Measurements from ENCODE around the gene AOAH. TPM values are rescaled to one million over a fixed set of nuclear protein-coding genes. Genes with fewer than 3 reads are reported as not detected.
"Not testable (repeated sequence)": the region's sequence is repeated elsewhere in the genome, so short reads cannot be mapped to it uniquely, and the experiment has no call there.

Gene AOAH
- total RNA-seq, 1 experiment from 2014 or later, result not detected

DNA sequence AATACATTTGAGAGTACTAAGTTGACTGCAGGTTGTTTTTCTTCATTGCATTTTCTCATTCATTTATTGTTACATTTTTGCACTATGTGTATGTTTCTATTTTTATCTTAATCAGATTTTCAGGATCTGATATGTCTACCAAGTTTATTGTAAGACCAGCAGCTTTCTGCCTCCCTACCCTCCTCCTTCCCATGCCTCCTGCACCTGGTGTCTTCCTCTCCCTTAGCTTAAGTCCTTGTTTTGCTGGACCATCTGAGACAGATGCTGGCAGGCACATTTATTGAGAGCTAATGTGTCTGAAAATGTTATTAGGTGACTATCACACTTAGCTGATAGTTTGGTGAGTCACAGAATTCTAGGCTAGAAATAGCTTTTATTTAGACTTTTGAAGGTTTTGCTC is 255.1 kb downstream of the AOAH start:
- CTCF ChIA-PET, result no interaction called here
- POLR2A ChIA-PET, result no interaction called here
- TF ChIP-seq, protein P1, sequence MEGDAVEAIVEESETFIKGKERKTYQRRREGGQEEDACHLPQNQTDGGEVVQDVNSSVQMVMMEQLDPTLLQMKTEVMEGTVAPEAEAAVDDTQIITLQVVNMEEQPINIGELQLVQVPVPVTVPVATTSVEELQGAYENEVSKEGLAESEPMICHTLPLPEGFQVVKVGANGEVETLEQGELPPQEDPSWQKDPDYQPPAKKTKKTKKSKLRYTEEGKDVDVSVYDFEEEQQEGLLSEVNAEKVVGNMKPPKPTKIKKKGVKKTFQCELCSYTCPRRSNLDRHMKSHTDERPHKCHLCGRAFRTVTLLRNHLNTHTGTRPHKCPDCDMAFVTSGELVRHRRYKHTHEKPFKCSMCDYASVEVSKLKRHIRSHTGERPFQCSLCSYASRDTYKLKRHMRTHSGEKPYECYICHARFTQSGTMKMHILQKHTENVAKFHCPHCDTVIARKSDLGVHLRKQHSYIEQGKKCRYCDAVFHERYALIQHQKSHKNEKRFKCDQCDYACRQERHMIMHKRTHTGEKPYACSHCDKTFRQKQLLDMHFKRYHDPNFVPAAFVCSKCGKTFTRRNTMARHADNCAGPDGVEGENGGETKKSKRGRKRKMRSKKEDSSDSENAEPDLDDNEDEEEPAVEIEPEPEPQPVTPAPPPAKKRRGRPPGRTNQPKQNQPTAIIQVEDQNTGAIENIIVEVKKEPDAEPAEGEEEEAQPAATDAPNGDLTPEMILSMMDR (IDR thresholded peaks at IDR 0.05; ENCODE audit: insufficient read depth in 1 of 2, low read depth in 1 of 2, low read length in 1 of 2, severe bottlenecking in 1 of 2, unreplicated experiment in 1 of 2), result no peak
- no peak overlapping the region for H3K27ac Mint-ChIP-seq (ENCODE audit: unreplicated experiment)
- no TSS peak for BruUV-seq (replicated peaks)
- no peak overlapping the region for H3K4me3 Mint-ChIP-seq (ENCODE audit: unreplicated experiment)
- Histone ChIP-seq H3K27me3 (replicated peaks; ENCODE audit: control insufficient read depth, insufficient read depth, low read length) (no peaks in the 10 kb centered on the region), H3K9me3 (0 out of 2 replicates have a peak, but pooled peaks cover 4% of the 10 kb centered on the region), H3K4me3 (ENCODE audit: low read depth, low read length) (no peak overlapping the region), H3K4me1 (no peaks in the 10 kb centered on the region), H3K36me3 (ENCODE audit: control insufficient read depth, insufficient read depth, low read length) (no peaks in the 10 kb centered on the region)
- H3K36me3 Mint-ChIP-seq (ENCODE audit: insufficient read depth, unreplicated experiment), result no peaks in the 10 kb centered on the region
- H3K27me3 Mint-ChIP-seq (ENCODE audit: insufficient read depth, unreplicated experiment), result no peaks in the 10 kb centered on the region
- H3K9me3 Mint-ChIP-seq (ENCODE audit: unreplicated experiment), result no peaks in the 10 kb centered on the region
- intact Hi-C loops (cut with micrococcal nuclease; ENCODE audit: unreplicated experiment), result no loop called here
- no peaks in the 10 kb centered on the region for H3K4me1 Mint-ChIP-seq (ENCODE audit: low read depth, unreplicated experiment)
- no peak for DNase-seq

DNA sequence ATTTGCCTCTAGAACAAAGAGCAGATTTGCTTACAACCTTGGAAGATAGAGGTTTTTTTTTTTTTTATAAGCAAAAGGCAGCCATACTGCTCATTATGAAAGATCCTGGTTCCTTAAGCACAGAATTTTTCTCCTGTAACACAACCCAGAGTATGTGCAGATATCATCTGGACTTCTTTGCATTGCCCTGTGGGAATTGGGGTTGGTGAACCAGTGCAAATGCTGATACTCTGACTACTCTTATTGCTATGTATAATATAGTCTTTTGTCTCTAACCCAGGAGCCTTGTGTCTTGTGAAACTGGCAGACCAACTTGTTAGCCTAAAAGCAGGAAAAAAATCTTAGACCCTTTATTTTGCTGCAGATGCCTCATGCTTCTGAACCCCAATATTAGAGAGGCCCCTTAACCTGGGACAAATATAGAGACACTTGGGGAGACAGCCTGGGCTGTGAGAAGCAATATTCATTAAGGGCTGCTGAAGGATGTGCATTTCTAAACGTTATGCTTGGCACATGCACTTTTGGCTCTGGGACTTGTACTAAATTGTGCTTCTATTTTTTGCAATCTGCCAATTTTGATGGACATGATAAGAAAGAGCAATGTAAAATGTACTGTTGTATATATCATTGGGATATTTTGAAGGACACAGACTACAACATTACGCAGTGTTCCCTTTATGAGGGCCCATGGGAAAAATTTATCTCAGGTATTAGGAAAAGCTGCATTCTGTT is 255.8 kb downstream of the AOAH start:
- no TSS peak for BruUV-seq (replicated peaks)
- H3K27ac Mint-ChIP-seq (ENCODE audit: unreplicated experiment), result no peak overlapping the region
- H3K9me3 Mint-ChIP-seq (ENCODE audit: unreplicated experiment), result no peaks in the 10 kb centered on the region
- Histone ChIP-seq H3K27me3 (replicated peaks; ENCODE audit: control insufficient read depth, insufficient read depth, low read length) (no peaks in the 10 kb centered on the region), H3K4me3 (ENCODE audit: low read depth, low read length) (no peak overlapping the region), H3K9me3 (0 out of 2 replicates have a peak, but pooled peaks cover 4% of the 10 kb centered on the region), H3K36me3 (ENCODE audit: control insufficient read depth, insufficient read depth, low read length) (no peaks in the 10 kb centered on the region), H3K4me1 (no peaks in the 10 kb centered on the region)
- H3K27me3 Mint-ChIP-seq (ENCODE audit: insufficient read depth, unreplicated experiment), result no peaks in the 10 kb centered on the region
- CTCF ChIA-PET, result no interaction called here
- intact Hi-C loops (cut with micrococcal nuclease; ENCODE audit: unreplicated experiment), result no loop called here
- no peaks in the 10 kb centered on the region for H3K36me3 Mint-ChIP-seq (ENCODE audit: insufficient read depth, unreplicated experiment)
- H3K4me3 Mint-ChIP-seq (ENCODE audit: unreplicated experiment), result no peak overlapping the region
- POLR2A ChIA-PET, result no interaction called here
- H3K4me1 Mint-ChIP-seq (ENCODE audit: low read depth, unreplicated experiment), result no peaks in the 10 kb centered on the region
- TF ChIP-seq, protein P1 (IDR thresholded peaks at IDR 0.05; ENCODE audit: insufficient read depth in 1 of 2, low read depth in 1 of 2, low read length in 1 of 2, severe bottlenecking in 1 of 2, unreplicated experiment in 1 of 2), result no peak
- no peak for DNase-seq

DNA sequence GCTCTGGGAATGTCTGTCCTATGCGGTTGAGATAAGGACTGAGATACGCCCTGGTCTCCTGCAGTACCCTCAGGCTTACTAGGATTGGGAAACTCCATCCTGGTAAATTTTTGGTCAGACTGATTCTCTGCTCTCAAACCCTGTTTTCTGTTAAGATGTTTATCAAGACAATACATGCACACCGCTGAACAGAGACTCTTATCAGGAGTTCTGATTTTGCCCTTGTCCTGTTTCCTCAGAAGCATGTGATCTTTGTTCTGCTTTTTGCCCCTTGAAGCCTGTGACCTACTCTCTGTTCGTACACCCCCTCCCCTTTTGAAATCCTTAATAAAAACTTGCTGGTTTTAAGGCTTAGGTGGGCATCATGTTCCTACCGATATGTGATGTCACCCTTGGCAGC is 258.3 kb downstream of the AOAH start:
- H3K4me3 ChIP-seq (ENCODE audit: low read depth, low read length); H3K36me3 Mint-ChIP-seq (ENCODE audit: insufficient read depth, unreplicated experiment); H3K27ac Mint-ChIP-seq (ENCODE audit: unreplicated experiment); CTCF ChIA-PET; H3K27me3 Mint-ChIP-seq (ENCODE audit: insufficient read depth, unreplicated experiment); H3K4me1 Mint-ChIP-seq (ENCODE audit: low read depth, unreplicated experiment); BruUV-seq (replicated peaks); DNase-seq; intact Hi-C loops (cut with micrococcal nuclease; ENCODE audit: unreplicated experiment); H3K4me1 ChIP-seq; H3K9me3 ChIP-seq; POLR2A ChIA-PET; H3K9me3 Mint-ChIP-seq (ENCODE audit: unreplicated experiment); H3K27me3 ChIP-seq (replicated peaks; ENCODE audit: control insufficient read depth, insufficient read depth, low read length); H3K4me3 Mint-ChIP-seq (ENCODE audit: unreplicated experiment); H3K36me3 ChIP-seq (ENCODE audit: control insufficient read depth, insufficient read depth, low read length): not testable (repeated sequence)

Data from Caco-2 (cell line).